AG04450 (cell line): ENCODE results near the gene ZNF606. TPM values are rescaled to one million over a fixed set of nuclear protein-coding genes. Genes with fewer than 3 reads are reported as not detected.

ENCODE experiments used
- CTCF ChIA-PET: fragments of 300-600, 350-600 bp; formaldehyde crosslinking; extraction: SDS; loops from one replicate; lab custom pipeline; 2022; ENCODE audit warnings: antibody characterized with exemption, inconsistent platforms; lab: Charles Lee
- POLR2A ChIA-PET: fragments of 350-600 bp; formaldehyde crosslinking; extraction: SDS; loops from one replicate; lab custom pipeline; 2021; ENCODE audit warnings: antibody characterized with exemption, inconsistent platforms; lab: Yijun Ruan, JAX
- DNase-seq: peaks from one replicate; pipeline ENCODE4 v3.0.0-alpha.2; 2011; ENCODE audit warnings: low read depth, low spot score
- H3K27ac ChIP-seq: one replicate; pipeline ENCODE4 v1.5.1; 2012; ENCODE audit warnings: low read depth, low read length, control low read depth
- H3K27me3 ChIP-seq: one replicate; pipeline ENCODE4 v1.6.0; 2012; ENCODE audit warnings: low read length; ENCODE audit not compliant: control insufficient read depth, insufficient read depth
- H3K4me3 ChIP-seq: 2 replicates; pipeline ENCODE4 v1.5.1; 2011; ENCODE audit warnings: mild to moderate bottlenecking, low read depth, low read length, control low read depth
- H3K9me3 ChIP-seq: 2 replicates; pipeline ENCODE4 v1.5.1; 2012; ENCODE audit warnings: low read length; ENCODE audit not compliant: control insufficient read depth, insufficient read depth
- CTCF ChIP-seq: IDR thresholded peaks from 2 replicates; pipeline ENCODE4 v1.5.1; 2011; ENCODE audit warnings: low read depth, low read length, control low read depth, inconsistent platforms
- polyA plus RNA-seq: library from polyadenylated mRNA; depleted of rRNA; stranded (reverse); fragments of >200 nt; gene quantifications from 2 replicates; pipeline ENCODE4 v1.2.3, GENCODE V29; 2011

ZNF606 gene
- polyA plus RNA-seq, 1 experiment = 4.9 TPM

GRCh38 chr19:58038688-58039204 is 36.1 kb upstream of the ZNF606 start:
- DNase-seq = no peak
- H3K4me3 ChIP-seq = no peak overlapping the region
- H3K27ac ChIP-seq = no peak overlapping the region
- no peak for TF ChIP-seq CTCF
- ChIA-PET CTCF (no interaction called here), POLR2A (no interaction called here)
- peaks cover 81% of the 10 kb centered on the region for H3K9me3 ChIP-seq
- no peaks in the 10 kb centered on the region for H3K27me3 ChIP-seq

- no peak for TF ChIP-seq CTCF
- DNase-seq = no peak
- no peak overlapping the region for H3K27ac ChIP-seq
- no peak overlapping the region for H3K4me3 ChIP-seq
- POLR2A ChIA-PET = no interaction called here
- H3K9me3 ChIP-seq = peaks cover 81% of the 10 kb centered on the region
- CTCF ChIA-PET = no interaction called here
- H3K27me3 ChIP-seq = no peaks in the 10 kb centered on the region
Measured at GRCh38 chr19:58037927-58038687, 35.5 kb upstream of the ZNF606 start.

GRCh38 chr19:58035863-58036262 is 33.2 kb upstream of the ZNF606 start:
- Histone ChIP-seq H3K27ac (no peak overlapping the region), H3K27me3 (no peaks in the 10 kb centered on the region), H3K9me3 (peaks cover 74% of the 10 kb centered on the region), H3K4me3 (no peak overlapping the region)
- no peak for TF ChIP-seq CTCF
- CTCF ChIA-PET = no interaction called here
- POLR2A ChIA-PET = no interaction called here
- DNase-seq = no peak

GRCh38 chr19:58034477-58034793 is 31.8 kb upstream of the ZNF606 start:
- POLR2A ChIA-PET = no interaction called here
- Histone ChIP-seq H3K27ac (no peak overlapping the region), H3K4me3 (peak overlapping the region; percentile 10; the same call in 1 of the 2 replicates), H3K27me3 (no peaks in the 10 kb centered on the region), H3K9me3 (peaks cover 70% of the 10 kb centered on the region)
- CTCF ChIA-PET = no interaction called here
- DNase-seq = no peak
- TF ChIP-seq CTCF = no peak

- POLR2A ChIA-PET = no interaction called here
- DNase-seq = no peak
- peak within 1 kb of the TSS; percentile 27; the same call in 1 of the 2 replicates for H3K4me3 ChIP-seq
- H3K27me3 ChIP-seq = no peaks in the 10 kb centered on the region
- H3K9me3 ChIP-seq = peaks cover 70% of the 10 kb centered on the region
- no peak within 1 kb of the TSS for H3K27ac ChIP-seq
- TF ChIP-seq CTCF = no peak
- CTCF ChIA-PET = no interaction called here
Measured at GRCh38 chr19:58033741-58034476, 31.3 kb upstream of the ZNF606 start, which contains the start of gene ZSCAN1. TSS of gene ZSCAN1 (plus strand) at chr19:58034025. CDS start at chr19:58037837, 3,812 bp downstream.
